B cell (primary cell): ENCODE data around the gene FBXW9. TPM values are rescaled to one million over a fixed set of nuclear protein-coding genes. Genes with fewer than 3 reads are reported as not detected.
A peak's percentile ranks its signal among the peaks of the same experiment; 100 is the strongest.

Source experiments
- ATAC-seq: fragments of 200-7000 bp; cut with Tn5 transposase; one replicate; pipeline ENCODE4 v1.10.0; 2021; ENCODE audit warnings: low read depth, mild to moderate bottlenecking, moderate number of reproducible peaks, moderate library complexity
- CTCF ChIA-PET: fragments of 350-600 bp; sonication (Branson Sonifier 250); formaldehyde crosslinking; loops from one replicate; lab custom pipeline; 2021; ENCODE audit warnings: antibody characterized with exemption, inconsistent platforms; lab: Charles Lee
- POLR2A ChIA-PET: fragments of 350-600 bp; sonication (Branson Sonifier 250); formaldehyde crosslinking; loops from one replicate; lab custom pipeline; 2021; ENCODE audit warnings: antibody characterized with exemption; lab: Charles Lee
- DNase-seq: peaks from one replicate; pipeline ENCODE4 v3.0.0; 2013
- H2AFZ ChIP-seq: 2 replicates; pipeline ENCODE4 v1.6.1; 2012; ENCODE audit warnings: mild to moderate bottlenecking, low read depth, low read length; ENCODE audit not compliant: insufficient read depth, poor library complexity, severe bottlenecking
- H3K27ac ChIP-seq, 2 donors: 1 replicate in 1 of 2; 2 replicates in 1 of 2; pipeline ENCODE4 v1.5.1; 2012 to 2013; ENCODE audit warnings: low read length in 2 of 2, mild to moderate bottlenecking in 2 of 2, moderate library complexity in 1 of 2
- H3K27me3 ChIP-seq, 4 experiments: fragments of 200-600 bp in 1 of 4; sonication (generic) in 1 of 4; replicated peaks in 1 of 4; 1 replicate in 2 of 4; 2 replicates in 2 of 4; pipeline versions ENCODE4 v1.6.1 to v1.7.0; 2013 to 2016; ENCODE audit warnings: low read length in 3 of 4, mild to moderate bottlenecking in 2 of 4, mixed read lengths in 1 of 4, moderate library complexity in 1 of 4; ENCODE audit not compliant: insufficient read depth in 4 of 4, control insufficient read depth in 3 of 4; ENCODE audit errors: control extremely low read depth in 1 of 4
- H3K36me3 ChIP-seq, 2 experiments: replicated peaks in 1 of 2; 1 replicate in 1 of 2; 2 replicates in 1 of 2; pipeline versions ENCODE4 v1.6.1 to v1.7.1; 2013; ENCODE audit warnings: low read length in 1 of 2; ENCODE audit not compliant: insufficient read depth in 2 of 2, control insufficient read depth in 1 of 2; ENCODE audit errors: control extremely low read depth in 1 of 2, extremely low read depth in 1 of 2
- H3K4me1 ChIP-seq, 2 donors: fragments of 200-600 bp in 1 of 2; sonication (generic) in 1 of 2; 1 replicate in 1 of 2; 2 replicates in 1 of 2; pipeline versions ENCODE4 v1.5.1 to v1.6.1; 2013 to 2017; ENCODE audit warnings: low read length in 2 of 2; ENCODE audit not compliant: control insufficient read depth in 2 of 2, insufficient read depth in 2 of 2
- H3K4me2 ChIP-seq: replicated peaks from 2 replicates; pipeline ENCODE3; 2012; ENCODE audit warnings: mild to moderate bottlenecking, low read depth, low read length; ENCODE audit not compliant: poor library complexity, severe bottlenecking
- H3K4me3 ChIP-seq, 5 experiments: fragments of 200-600 bp in 1 of 5; sonication (generic) in 1 of 5; 1 replicate in 3 of 5; 2 replicates in 2 of 5; pipeline versions ENCODE4 v1.5.1 to v1.7.0; 2011 to 2016; ENCODE audit warnings: low read length in 4 of 5, mild to moderate bottlenecking in 4 of 5, low read depth in 2 of 5, control low read depth in 1 of 5, moderate library complexity in 1 of 5; ENCODE audit not compliant: insufficient read depth in 1 of 5; ENCODE audit errors: control extremely low read depth in 1 of 5, extremely low read depth in 1 of 5
- H3K79me2 ChIP-seq: fragments of 200-600 bp; sonication (generic); one replicate; pipeline ENCODE4 v1.6.0; 2016; ENCODE audit warnings: low read length; ENCODE audit not compliant: control insufficient read depth, insufficient read depth
- H3K9ac ChIP-seq: fragments of 200-600 bp; sonication (generic); 2 replicates; pipeline ENCODE4 v1.6.1; 2017; ENCODE audit warnings: mild to moderate bottlenecking, low read length, moderate library complexity
- H3K9me3 ChIP-seq, 3 donors: one replicate each; pipeline versions ENCODE4 v1.6.1 to v1.7.1; 2013; ENCODE audit warnings: low read length in 2 of 3; ENCODE audit not compliant: control insufficient read depth in 2 of 3, insufficient read depth in 1 of 3; ENCODE audit errors: control extremely low read depth in 1 of 3
- H4K20me1 ChIP-seq: 2 replicates; pipeline ENCODE4 v1.6.0; 2012; ENCODE audit warnings: mild to moderate bottlenecking, low read length; ENCODE audit not compliant: insufficient read depth, control insufficient read depth, poor library complexity, severe bottlenecking
- H3K27ac Mint-ChIP-seq: one replicate; pipeline ENCODE4 v1.8.0; 2021; ENCODE audit warnings: mixed read lengths
- H3K27me3 Mint-ChIP-seq: one replicate; pipeline ENCODE4 v1.8.0; 2021; ENCODE audit warnings: mixed read lengths
- H3K4me1 Mint-ChIP-seq: one replicate; pipeline ENCODE4 v1.8.0; 2021; ENCODE audit warnings: mixed read lengths
- H3K4me3 Mint-ChIP-seq: one replicate; pipeline ENCODE4 v1.8.0; 2021; ENCODE audit warnings: mixed read lengths
- H3K9me3 Mint-ChIP-seq: one replicate; pipeline ENCODE4 v1.8.0; 2022; ENCODE audit warnings: mixed read lengths; ENCODE audit not compliant: insufficient read depth
- CTCF ChIP-seq: fragments of 200-600 bp; IDR thresholded peaks from one replicate; pipeline ENCODE4 v1.8.0; 2022; ENCODE audit warnings: antibody characterized with exemption, mild to moderate bottlenecking
- EZH2 ChIP-seq: IDR thresholded peaks from 2 replicates; pipeline ENCODE4 v1.6.1; 2012; ENCODE audit warnings: borderline replicate concordance, low read depth, mild to moderate bottlenecking, moderate library complexity, low read length; ENCODE audit not compliant: insufficient read depth, poor library complexity, severe bottlenecking
- WGBS: methylation state at CpG from one replicate; pipeline ENCODE4 v1.1.5; 2013; ENCODE audit warnings: missing lambda C conversion rate; ENCODE audit not compliant: insufficient coverage; 5-methylcytosine and 5-hydroxymethylcytosine counted together
- intact Hi-C: fragments of 100-400 bp; cut with micrococcal nuclease; formaldehyde crosslinking; loops from one replicate; pipeline ENCODE4 v1.10.0; 2022
- polyA plus RNA-seq: library from polyadenylated mRNA; depleted of rRNA; stranded (reverse); fragments of >200 nt; gene quantifications from 2 replicates; pipeline ENCODE4 v1.2.3, GENCODE V29; 2012
- total RNA-seq, 2 donors: library from RNA; stranded (reverse); fragments of 120-200 nt in 1 of 2; gene quantifications; 1 replicate in 1 of 2; 2 replicates in 1 of 2; pipeline versions ENCODE4 v1.2.3 to v1.2.4, GENCODE V29; 2013 to 2022

FBXW9 gene
- total and polyA plus RNA-seq, 2 donors (not counting 1 experiment from before 2014, with no cell fraction given), result 4.7 TPM

- peak overlapping the region; percentile 60 to 83 (median 77) for H3K4me3 ChIP-seq
- H3K4me3 Mint-ChIP-seq, result peak overlapping the region; percentile 95
- ATAC-seq, result peak; percentile 42
- peak overlapping the region; percentile 85 for H3K9ac ChIP-seq
- H3K9me3 Mint-ChIP-seq, result no peaks in the 10 kb centered on the region
- DNase-seq, result peak; percentile 76
- peaks cover 74% of the 10 kb centered on the region for H3K79me2 ChIP-seq
- no peaks in the 10 kb centered on the region for H3K27me3 Mint-ChIP-seq
- H3K36me3 ChIP-seq, result peaks cover 0 to 7% of the 10 kb centered on the region in 2 experiments
- no peaks in the 10 kb centered on the region for H3K9me3 ChIP-seq
- under 1% methylated on average over 48 of the region's 65 CpGs for WGBS
- peak overlapping the region; percentile 83 for H2AFZ ChIP-seq
- peaks cover 38% of the 10 kb centered on the region for H3K4me1 Mint-ChIP-seq
- ChIA-PET CTCF (interaction anchor here (0.7 to 3.5 kb wide), 8 partner anchors 12 to 74 kb away, joined by 3 to 26 read pairs (median 5); partner anchors contain the start of genes JUNB and TRIR), POLR2A (interaction anchor here (0.7 to 3.6 kb wide), 10 partner anchors 8 to 109 kb away, joined by 3 to 30 read pairs (median 8); partner anchors contain the start of genes DHPS, FBXW9, JUNB and TRIR)
- peak overlapping the region; percentile 17 to 69 for H3K27ac ChIP-seq
- peak overlapping the region; percentile 95 for H3K4me2 ChIP-seq
- intact Hi-C loops, result loop anchor here (1.0 to 5.0 kb wide), 4 partner anchors 41 to 85 kb away; partner anchors contain the start of genes DHPS, HOOK2, MAN2B1 and RNASEH2A
- H4K20me1 ChIP-seq, result peaks cover 11% of the 10 kb centered on the region
- no peaks in the 10 kb centered on the region for H3K27me3 ChIP-seq
- H3K27ac Mint-ChIP-seq, result peak overlapping the region; percentile 84
- TF ChIP-seq CTCF (no peak), EZH2 (no peak)
- peaks cover 29 to 37% of the 10 kb centered on the region in 2 donors for H3K4me1 ChIP-seq
These were observed 25.5 kb upstream of the FBXW9 start for GRCh38 chr19:12721656-12722565.
